Measurements from ENCODE around the gene MYBPC1. TPM values are rescaled to one million over a fixed set of nuclear protein-coding genes. Genes with fewer than 3 reads are reported as not detected.
"Not testable (repeated sequence)": the region's sequence is repeated elsewhere in the genome, so short reads cannot be mapped to it uniquely, and the experiment has no call there.

MYBPC1 gene
- total RNA-seq, 1 experiment from 2014 or later, result not detected

DNA sequence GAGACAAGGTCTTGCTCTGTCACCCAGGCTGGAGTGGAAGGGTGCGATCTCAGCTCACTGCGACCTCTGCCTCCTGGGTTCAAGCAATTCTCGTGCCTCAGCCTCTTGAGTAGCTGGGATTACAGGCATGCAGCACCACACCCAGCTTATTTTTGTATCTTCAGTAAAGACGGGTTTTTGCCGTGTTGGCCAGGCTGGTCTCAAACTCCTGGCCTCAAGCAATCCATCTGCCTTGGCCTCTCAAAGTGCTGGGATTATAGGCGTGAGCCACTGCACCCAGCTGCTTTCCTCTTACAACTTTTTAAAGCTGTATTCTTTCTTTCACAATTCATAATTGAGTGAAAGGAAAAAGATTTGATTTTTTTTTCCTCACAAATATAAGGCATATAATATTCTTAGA is 86.9 kb downstream of the MYBPC1 start:
- not testable (repeated sequence) for H3K4me3 ChIP-seq (ENCODE audit: insufficient read depth, low read depth, low read length); H3K27me3 ChIP-seq (ENCODE audit: control insufficient read depth, insufficient read depth, low read length); H3K36me3 ChIP-seq (replicated peaks; ENCODE audit: control insufficient read depth, insufficient read depth, low read length); DNase-seq

DNA sequence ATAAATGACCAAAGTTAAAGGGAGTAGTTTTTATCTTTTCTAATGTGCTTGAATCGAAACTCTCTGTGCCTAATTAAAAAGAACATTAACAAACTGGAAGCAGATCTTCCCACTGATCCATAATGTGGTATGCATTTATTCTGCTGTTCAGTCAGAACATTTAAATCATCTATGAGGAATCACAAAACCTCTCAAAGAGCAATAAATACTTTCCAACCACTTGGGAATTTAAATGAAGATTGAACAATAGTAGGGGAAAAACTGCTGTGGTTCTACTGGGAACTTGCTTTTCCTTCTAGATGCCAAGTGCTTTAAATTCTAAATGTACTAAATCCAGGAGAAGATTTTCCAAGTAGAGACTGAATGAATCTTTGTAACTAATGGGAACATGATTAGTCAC is 90.3 kb downstream of the MYBPC1 start:
- Histone ChIP-seq H3K4me3 (ENCODE audit: insufficient read depth, low read depth, low read length) (no peak overlapping the region), H3K27me3 (ENCODE audit: control insufficient read depth, insufficient read depth, low read length) (no peaks in the 10 kb centered on the region), H3K36me3 (replicated peaks; ENCODE audit: control insufficient read depth, insufficient read depth, low read length) (no peaks in the 10 kb centered on the region)
- DNase-seq, result no peak

DNA sequence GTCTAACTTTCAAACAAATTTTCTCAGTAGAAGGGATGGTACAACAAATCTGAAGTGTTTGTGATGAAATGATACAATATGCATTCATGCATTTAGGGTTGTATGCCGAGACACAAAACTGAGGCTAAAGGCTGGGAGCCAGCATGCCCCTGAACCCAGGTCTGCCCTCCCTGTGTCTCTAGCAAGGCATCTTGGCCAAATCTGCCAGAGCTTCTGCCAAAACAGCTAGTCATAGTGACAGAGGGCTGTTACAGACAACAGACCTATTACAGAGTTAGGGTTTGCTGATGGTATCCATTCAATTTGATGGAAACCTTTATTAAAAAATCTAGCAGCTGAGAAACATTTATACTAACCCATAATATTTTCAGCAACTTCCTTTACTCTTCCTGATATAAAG is 91.4 kb downstream of the MYBPC1 start:
- Histone ChIP-seq H3K27me3 (ENCODE audit: control insufficient read depth, insufficient read depth, low read length) (no peaks in the 10 kb centered on the region), H3K36me3 (replicated peaks; ENCODE audit: control insufficient read depth, insufficient read depth, low read length) (no peaks in the 10 kb centered on the region), H3K4me3 (ENCODE audit: insufficient read depth, low read depth, low read length) (no peak overlapping the region)
- no peak for DNase-seq

DNA sequence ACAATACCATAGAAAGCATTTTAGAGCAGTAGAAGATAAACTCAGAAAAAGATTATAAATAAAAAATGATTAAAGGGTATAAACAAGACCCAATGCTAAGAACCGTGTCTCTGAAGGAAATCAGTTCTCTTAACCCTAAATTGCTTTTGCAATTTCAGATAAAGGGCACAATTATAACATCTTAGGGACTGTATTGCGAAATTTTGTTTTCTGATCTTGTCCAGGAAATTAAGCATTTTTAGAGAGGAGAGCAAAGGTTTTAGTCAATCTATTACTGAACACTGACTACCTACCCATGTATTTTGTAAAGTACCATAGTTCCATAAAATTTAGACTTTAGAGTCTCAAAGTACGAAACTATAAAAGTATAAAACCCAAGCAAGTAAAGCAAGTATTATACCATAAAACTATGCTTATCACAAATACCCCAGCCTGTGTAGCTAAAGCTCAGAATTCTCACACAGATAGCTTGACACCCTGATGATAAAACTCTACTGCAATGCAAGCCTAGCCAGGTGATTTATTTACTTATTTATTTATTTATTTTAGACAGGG is 95.8 kb downstream of the MYBPC1 start:
- H3K27me3 ChIP-seq (ENCODE audit: control insufficient read depth, insufficient read depth, low read length), result no peaks in the 10 kb centered on the region; the same call in 1 of the 2 replicates
- no peak overlapping the region for H3K4me3 ChIP-seq (ENCODE audit: insufficient read depth, low read depth, low read length)
- no peaks in the 10 kb centered on the region for H3K36me3 ChIP-seq (replicated peaks; ENCODE audit: control insufficient read depth, insufficient read depth, low read length)
- DNase-seq, result no peak

DNA sequence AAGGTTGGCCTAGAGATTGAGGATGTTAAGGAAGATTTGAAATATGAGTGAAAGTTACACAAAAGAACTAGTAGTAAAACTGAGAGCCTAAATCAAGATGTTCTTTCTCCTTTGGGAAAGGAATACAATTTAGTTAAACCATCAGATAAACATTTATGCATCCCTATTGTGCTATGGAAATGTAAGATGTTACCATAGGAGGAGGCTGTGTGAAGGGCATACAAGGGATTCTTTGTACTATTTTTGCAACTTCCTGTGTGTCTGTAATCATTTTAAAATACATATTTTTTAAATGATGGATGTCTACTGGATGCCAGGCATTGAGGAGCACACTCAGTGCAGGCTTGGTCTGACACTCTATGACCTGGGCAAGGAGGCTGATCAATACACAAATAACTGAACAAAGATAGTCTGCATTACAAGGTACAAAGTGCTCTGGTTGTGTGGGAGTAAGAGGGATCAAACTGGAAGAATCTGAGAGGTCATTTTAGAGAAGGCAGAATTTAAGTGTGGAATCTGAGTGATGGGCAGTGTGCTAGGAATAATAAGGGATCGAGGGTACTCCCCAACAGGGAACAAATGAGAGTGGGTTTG is 96.8 kb downstream of the MYBPC1 start:
- no peak for DNase-seq
- peaks cover 5% of the 10 kb centered on the region for H3K27me3 ChIP-seq (ENCODE audit: control insufficient read depth, insufficient read depth, low read length)
- H3K4me3 ChIP-seq (ENCODE audit: insufficient read depth, low read depth, low read length), result no peak overlapping the region

DNA sequence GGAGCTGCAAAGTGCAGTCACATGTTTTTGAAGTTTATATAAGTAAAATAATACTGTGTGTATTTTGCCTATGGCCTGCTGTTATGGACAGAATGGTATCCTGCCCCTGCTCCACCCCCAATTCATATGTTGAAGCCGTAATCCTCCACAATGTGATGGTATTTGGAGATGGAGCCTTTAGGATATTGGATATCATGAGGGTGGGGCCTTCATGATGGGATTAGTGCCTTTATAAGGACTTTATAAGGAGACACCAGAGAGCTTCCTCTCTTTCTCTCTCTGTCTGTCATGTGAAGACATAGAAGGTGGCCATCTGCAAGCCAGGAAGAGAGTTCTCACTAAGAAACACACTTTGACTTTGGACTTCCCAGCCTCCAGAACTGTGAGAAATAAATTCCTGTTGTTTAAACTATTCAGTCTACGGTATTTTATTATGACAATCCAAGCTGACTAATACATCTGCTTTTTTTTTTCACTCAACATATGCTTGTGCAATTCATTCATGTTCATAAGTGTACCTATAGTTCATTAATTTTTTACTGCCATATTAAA is 99.6 kb downstream of the MYBPC1 start:
- H3K27me3 ChIP-seq (ENCODE audit: control insufficient read depth, insufficient read depth, low read length), result peaks cover 7% of the 10 kb centered on the region
- H3K36me3 ChIP-seq (replicated peaks; ENCODE audit: control insufficient read depth, insufficient read depth, low read length), result no peaks in the 10 kb centered on the region
- no peak overlapping the region for H3K4me3 ChIP-seq (ENCODE audit: insufficient read depth, low read depth, low read length)
- DNase-seq, result no peak

More for the DNA sequence above, 96.8 kb downstream of the MYBPC1 start:
- no peaks in the 10 kb centered on the region for H3K36me3 ChIP-seq (replicated peaks; ENCODE audit: control insufficient read depth, insufficient read depth, low read length)

DNA sequence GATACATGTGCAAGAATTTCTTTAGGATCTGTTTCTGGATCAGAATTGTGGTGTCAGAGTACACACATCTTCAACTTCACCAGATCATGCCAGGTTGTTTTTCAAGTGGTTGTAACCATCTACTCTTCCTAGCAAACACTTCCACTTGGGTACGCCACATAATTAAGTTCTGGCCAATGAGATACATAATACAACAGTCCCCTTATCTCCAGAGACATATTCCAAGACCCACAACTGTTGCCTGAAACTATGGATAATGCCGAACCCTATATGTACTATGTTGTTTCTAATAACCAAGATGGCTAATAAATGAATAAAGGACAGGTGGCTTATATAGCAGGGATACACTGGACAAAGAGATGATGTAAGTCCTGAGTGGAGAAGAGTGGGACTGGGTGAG is 100.2 kb downstream of the MYBPC1 start:
- H3K4me3 ChIP-seq (ENCODE audit: insufficient read depth, low read depth, low read length), result no peak overlapping the region
- DNase-seq, result no peak
- H3K36me3 ChIP-seq (replicated peaks; ENCODE audit: control insufficient read depth, insufficient read depth, low read length), result no peaks in the 10 kb centered on the region
- H3K27me3 ChIP-seq (ENCODE audit: control insufficient read depth, insufficient read depth, low read length), result peaks cover 7% of the 10 kb centered on the region

DNA sequence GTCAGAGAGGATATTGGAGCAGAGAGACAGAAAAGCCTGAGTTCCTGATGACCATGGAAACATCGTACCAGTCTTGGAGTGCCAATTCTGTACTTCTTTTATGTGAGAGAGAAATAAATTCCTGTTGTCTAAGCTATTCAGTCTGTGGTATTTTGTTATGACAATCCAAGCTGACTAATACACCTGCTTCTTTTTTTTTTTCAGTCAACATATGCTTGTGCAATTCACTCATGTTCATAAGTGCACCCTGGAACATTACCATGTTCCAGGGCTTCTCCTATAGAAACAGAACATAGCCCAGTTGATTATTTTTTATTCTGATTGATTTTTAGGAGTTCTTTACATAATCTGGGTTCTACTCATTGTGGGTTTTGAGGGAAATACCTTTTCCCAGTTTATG is 100.9 kb downstream of the MYBPC1 start:
- no peak for DNase-seq
- Histone ChIP-seq H3K27me3 (ENCODE audit: control insufficient read depth, insufficient read depth, low read length) (peaks cover 7% of the 10 kb centered on the region), H3K4me3 (ENCODE audit: insufficient read depth, low read depth, low read length) (no peak overlapping the region), H3K36me3 (replicated peaks; ENCODE audit: control insufficient read depth, insufficient read depth, low read length) (no peaks in the 10 kb centered on the region)

DNA sequence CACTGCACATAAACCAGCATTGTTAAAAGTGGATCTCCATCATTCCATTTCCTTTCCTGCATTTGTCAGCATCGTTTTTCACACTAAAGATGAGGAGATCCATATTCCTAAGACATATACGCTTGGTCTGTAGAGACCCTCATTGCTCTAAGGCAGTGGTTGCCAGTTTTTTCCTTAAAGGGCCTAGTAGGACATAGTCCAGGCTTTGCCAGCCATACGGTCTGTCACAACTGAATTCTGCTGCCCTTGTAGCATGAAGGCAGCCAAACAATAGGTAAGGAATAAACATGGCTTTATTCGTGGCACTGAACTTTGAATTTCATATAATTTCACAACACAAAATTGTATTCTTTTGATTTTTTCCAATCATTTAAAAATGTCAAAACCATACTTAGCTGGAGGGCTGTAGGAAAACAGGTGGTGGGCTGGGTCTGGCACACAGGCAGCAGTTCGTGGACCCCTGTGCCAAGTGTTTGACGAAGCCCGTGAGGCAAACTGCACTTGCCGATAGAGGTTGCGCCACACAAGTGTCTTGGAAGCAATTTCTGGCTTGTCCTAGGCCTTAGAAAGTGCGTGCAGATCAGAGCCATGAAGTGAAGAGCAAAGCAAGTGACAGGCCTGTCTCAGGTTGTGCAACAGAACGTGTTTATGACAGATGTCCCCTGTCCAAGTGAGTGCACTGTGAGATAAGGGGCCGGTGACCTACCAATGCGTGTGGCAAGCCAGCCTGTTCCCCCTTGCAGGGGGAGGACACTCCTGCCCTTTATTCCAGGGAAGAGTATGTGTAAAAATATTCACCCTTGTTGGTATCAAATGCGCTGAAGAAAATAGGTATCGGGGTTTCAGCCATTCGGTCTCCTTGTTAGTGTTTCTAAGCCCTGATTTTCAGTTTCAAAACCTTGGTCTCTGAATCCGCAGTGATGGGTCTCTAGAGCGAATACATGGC is 101.8 kb downstream of the MYBPC1 start:
- H3K27me3 ChIP-seq (ENCODE audit: control insufficient read depth, insufficient read depth, low read length), result peaks cover 7% of the 10 kb centered on the region
- H3K4me3 ChIP-seq (ENCODE audit: insufficient read depth, low read depth, low read length), result peak overlapping the region; percentile 94
- peak; percentile 30 for DNase-seq
- no peaks in the 10 kb centered on the region for H3K36me3 ChIP-seq (replicated peaks; ENCODE audit: control insufficient read depth, insufficient read depth, low read length)

DNA sequence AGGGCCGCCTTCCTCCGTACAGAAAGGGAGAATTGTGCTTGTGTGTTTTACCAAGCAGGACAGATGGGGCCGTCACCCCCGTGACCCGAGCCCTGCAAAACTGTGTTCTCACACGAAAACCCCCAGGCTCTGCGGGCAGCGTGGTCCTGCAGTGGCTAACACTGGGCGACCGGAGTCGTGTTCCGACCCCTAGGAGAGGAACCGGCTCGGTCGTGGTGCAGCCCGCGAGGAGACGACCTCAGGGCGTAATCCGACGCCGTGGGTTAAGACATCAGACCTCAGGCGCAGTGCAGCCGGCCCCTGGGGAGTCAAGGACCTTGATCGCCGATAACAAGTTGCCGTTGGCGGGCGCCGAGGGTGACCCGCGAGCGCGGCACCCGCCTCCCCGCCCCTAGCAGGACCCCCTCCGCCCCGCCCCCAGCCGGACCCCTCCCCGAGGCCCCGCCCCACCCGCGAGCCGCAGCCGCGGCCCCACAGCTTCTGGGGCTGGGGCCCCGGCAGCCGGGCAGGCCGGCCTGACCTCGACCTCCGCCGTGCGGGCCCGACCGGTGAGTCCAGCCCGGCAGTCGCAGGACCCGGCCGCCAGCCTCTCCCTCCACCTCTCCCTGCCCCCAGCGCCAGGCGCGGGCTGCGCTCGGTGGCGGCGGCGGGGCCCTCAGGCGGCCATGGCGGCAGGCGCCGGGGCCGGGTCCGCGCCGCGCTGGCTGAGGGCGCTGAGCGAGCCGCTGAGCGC is 102.6 kb downstream of the MYBPC1 start, which contains the start of gene CHPT1:
Gene CHPT1, plus strand, starts transcription at position 444 of the 733 bp plus-strand sequence. Its CDS starts 222 bp downstream, at position 666.
- Histone ChIP-seq H3K4me3 (ENCODE audit: insufficient read depth, low read depth, low read length) (peak within 1 kb of the TSS; percentile 94), H3K36me3 (replicated peaks; ENCODE audit: control insufficient read depth, insufficient read depth, low read length) (no peaks in the 10 kb centered on the region), H3K27me3 (ENCODE audit: control insufficient read depth, insufficient read depth, low read length) (peaks cover 7% of the 10 kb centered on the region)
- DNase-seq, result peak; percentile 94

DNA sequence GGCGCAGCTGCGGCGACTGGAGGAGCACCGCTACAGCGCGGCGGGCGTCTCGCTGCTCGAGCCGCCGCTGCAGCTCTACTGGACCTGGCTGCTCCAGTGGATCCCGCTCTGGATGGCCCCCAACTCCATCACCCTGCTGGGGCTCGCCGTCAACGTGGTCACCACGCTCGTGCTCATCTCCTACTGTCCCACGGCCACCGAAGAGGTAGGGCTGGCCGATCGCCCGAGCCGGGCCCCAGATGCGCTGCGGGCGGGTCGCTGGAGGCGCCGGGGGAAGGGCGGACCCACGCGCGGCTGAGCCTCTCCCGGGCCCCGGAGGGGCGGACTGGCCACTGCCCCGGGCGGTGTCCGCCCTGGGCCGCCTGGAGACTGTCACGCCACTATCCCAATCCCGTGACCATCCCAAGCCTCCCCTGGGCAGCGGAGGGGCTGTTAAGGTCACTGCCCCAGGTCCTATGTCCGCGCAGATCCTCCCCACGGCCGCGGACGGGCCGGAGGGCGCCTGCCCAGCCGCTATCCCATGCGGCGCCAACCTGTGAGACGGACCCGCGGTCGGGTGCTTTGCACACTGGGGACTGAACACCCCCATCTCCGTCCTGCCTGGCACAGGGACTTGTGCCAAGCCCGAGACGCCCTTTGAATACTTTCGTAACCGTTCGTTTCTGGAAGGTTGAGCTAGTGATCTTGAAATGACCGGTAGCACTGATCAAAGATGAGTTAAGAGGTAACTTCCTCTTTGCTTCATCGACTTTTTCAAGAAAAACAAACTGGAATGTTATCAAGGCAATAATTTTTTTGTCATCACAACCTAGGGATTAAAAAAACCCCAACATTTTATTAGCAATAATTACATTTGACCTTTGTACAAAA is 103.4 kb downstream of the MYBPC1 start:
- Histone ChIP-seq H3K27me3 (ENCODE audit: control insufficient read depth, insufficient read depth, low read length) (peaks cover 7% of the 10 kb centered on the region), H3K36me3 (replicated peaks; ENCODE audit: control insufficient read depth, insufficient read depth, low read length) (no peaks in the 10 kb centered on the region), H3K4me3 (ENCODE audit: insufficient read depth, low read depth, low read length) (peak overlapping the region; percentile 94)
- DNase-seq, result peak; percentile 56

DNA sequence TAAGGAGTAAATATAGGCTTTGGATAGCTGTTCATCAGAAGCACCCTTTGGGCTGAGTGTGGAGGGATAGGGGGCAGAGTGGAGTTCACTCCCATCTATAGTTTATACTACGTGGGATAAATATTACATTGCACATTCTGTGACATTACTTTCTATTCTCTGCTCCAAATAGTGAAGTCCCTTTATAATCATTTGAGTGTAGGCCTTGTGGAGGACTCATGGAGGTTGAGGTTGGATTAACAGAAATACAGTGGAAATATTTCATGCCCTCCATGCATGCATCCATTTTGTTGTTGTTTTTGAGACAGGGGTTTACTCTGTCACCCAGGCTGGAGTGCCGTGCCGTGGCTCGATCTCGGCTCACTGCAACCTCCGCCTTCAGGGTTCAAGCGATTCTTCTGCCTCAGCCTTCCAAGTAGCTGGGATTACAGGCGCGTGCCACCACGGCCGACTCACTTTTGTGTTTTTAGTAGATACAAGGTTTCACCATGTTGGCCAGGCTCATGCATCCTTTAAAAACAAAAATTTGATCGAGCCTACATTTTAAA is 104.1 kb downstream of the MYBPC1 start:
- Histone ChIP-seq H3K4me3 (ENCODE audit: insufficient read depth, low read depth, low read length) (peak overlapping the region; percentile 94), H3K27me3 (ENCODE audit: control insufficient read depth, insufficient read depth, low read length) (peaks cover 7% of the 10 kb centered on the region), H3K36me3 (replicated peaks; ENCODE audit: control insufficient read depth, insufficient read depth, low read length) (no peaks in the 10 kb centered on the region)
- DNase-seq, result peak; percentile 38

DNA sequence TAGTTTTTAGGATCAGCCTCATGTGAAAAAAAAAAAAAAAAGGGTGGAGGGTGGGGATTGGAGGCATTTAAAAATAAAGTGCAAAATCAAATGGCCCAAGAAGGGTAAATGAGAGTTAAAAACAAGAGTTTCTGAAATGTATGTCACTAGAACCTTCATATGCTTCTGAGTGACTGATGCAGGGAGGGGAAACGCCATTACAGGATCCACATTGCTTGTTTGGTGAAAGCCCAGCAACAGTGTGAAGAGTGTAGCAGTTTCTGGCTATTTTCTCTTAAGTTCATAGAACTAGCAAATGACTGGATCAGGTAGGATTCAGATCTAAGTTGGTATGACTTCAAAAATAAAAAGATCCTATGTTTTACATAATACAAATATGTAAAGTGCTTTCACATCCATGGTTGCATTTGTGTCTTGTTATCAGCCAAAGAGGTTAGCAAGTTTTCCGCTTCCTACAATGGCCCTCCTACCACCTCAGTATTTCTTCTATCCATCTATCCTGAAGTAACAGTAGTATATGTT is 105.6 kb downstream of the MYBPC1 start:
- no peak for DNase-seq
- Histone ChIP-seq H3K4me3 (ENCODE audit: insufficient read depth, low read depth, low read length) (no peak overlapping the region), H3K27me3 (ENCODE audit: control insufficient read depth, insufficient read depth, low read length) (peaks cover 7% of the 10 kb centered on the region), H3K36me3 (replicated peaks; ENCODE audit: control insufficient read depth, insufficient read depth, low read length) (no peaks in the 10 kb centered on the region)

Measured in H7 (cell line).